Gastroesophageal sphincter (tissue), 3 donors: Measurements from ENCODE around the gene CALY.

ENCODE experiments used
- CTCF ChIP-seq, 4 experiments: fragments of 200-600 bp in 2 of 4; fragments of 450-650 bp in 2 of 4; sonication (generic) in 1 of 4; IDR thresholded peaks; one replicate each; pipeline ENCODE4 v1.5.1; 2017 to 2019; ENCODE audit warnings: antibody characterized with exemption in 4 of 4, mild to moderate bottlenecking in 2 of 4, moderate library complexity in 2 of 4
- EP300 ChIP-seq: sonication (generic); formaldehyde crosslinking; IDR thresholded peaks from one replicate; pipeline ENCODE4 v1.6.1; 2017; ENCODE audit warnings: antibody characterized with exemption, mild to moderate bottlenecking
- POLR2A ChIP-seq, 2 donors: fragments of 450-650 bp; IDR thresholded peaks; one replicate each; pipeline ENCODE4 v1.6.1; 2017; ENCODE audit warnings: antibody characterized with exemption in 2 of 2, mild to moderate bottlenecking in 2 of 2, moderate library complexity in 1 of 2
- POLR2AphosphoS5 ChIP-seq: sonication (generic); formaldehyde crosslinking; IDR thresholded peaks from one replicate; pipeline ENCODE4 v1.6.1; 2017; ENCODE audit warnings: antibody characterized with exemption

DNA sequence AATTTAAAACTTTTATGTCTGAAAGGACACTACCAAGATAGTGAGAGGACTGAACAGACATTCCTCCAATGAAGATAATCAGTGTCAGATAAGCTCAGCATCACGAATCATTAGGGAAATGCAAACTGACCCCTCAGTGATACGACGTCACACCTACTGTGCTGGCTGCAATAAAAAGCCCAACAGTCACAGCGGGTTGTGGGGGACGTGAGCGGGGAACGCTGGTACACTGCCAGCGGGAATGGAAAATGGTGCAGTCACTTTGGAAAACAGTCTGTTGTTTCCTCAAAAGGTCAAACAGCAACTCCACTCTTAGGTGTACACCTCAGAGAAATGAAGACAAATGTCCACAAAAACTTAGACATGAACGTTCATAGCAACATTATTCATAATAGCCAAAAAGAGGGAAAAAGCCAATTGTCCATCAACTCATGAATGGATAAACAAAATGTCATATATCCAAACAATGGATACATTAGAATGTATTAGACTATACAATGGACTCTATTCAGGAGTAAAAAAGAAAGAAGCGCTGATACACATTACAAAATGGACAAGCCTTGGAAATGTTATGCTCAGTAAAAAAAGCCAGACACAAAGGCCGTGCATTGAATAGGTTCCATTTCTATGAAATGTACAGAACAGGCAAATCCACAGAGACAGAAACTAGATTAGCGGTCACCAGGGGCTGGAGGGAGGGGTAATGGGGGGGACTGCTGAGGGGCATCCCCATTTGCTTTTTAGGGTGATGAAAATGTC is 38.8 kb upstream of the CALY start:
- TF ChIP-seq CTCF (IDR thresholded peaks at IDR 0.05) = no peak
- no peak for TF ChIP-seq POLR2A (IDR thresholded peaks at IDR 0.05)
- TF ChIP-seq EP300 = no peak
- no peak for TF ChIP-seq POLR2AphosphoS5
